K562 (cell line): ENCODE results near the gene UBAC2. TPM values are rescaled to one million over a fixed set of nuclear protein-coding genes. Genes with fewer than 3 reads are reported as not detected.

Experiments
- EHMT2 ChIP-seq: fragments of 450-650 bp; IDR thresholded peaks from 2 replicates; pipeline ENCODE4 v1.6.1; 2018; ENCODE audit warnings: antibody characterized with exemption
- FOXJ2 ChIP-seq: fragments of 200-800 bp; sonication (Bioruptor generic); IDR thresholded peaks from 2 replicates; pipeline ENCODE4 v1.6.1; 2016; ENCODE audit warnings: missing genetic modification characterization, missing compliant biosample characterization
- HINFP ChIP-seq: fragments of 450-650 bp; conservative IDR thresholded peaks from 2 replicates; pipeline ENCODE4 v1.6.1; 2016; ENCODE audit warnings: missing genetic modification characterization, low read depth, mild to moderate bottlenecking, control low read depth, missing compliant biosample characterization
- IFI16 ChIP-seq: fragments of 250-450 bp; sonication (Bioruptor Pico); IDR thresholded peaks from 2 replicates; pipeline ENCODE4 v2.1.2; 2022; ENCODE audit warnings: mild to moderate bottlenecking, inconsistent platforms
- KDM1A ChIP-seq, 2 experiments: fragments of 450-650 bp; IDR thresholded peaks; 2 replicates each; pipeline ENCODE4 v1.6.1; 2016; ENCODE audit warnings: mild to moderate bottlenecking in 2 of 2
- NRF1 ChIP-seq, 2 experiments: fragments of 450-650 bp; IDR thresholded peaks in 1 of 2; conservative IDR thresholded peaks in 1 of 2; 2 replicates each; pipeline ENCODE4 v1.6.1; 2014; ENCODE audit warnings: mild to moderate bottlenecking in 2 of 2
- RAD51 ChIP-seq: fragments of 450-650 bp; IDR thresholded peaks from 2 replicates; pipeline ENCODE4 v1.7.1; 2016; ENCODE audit warnings: low read depth, mild to moderate bottlenecking, borderline replicate concordance
- RUNX1 ChIP-seq: sonication (generic); IDR thresholded peaks from 2 replicates; pipeline ENCODE4 v1.6.1; 2016; ENCODE audit warnings: antibody characterized with exemption, low read depth
- SIN3A ChIP-seq, 2 experiments: fragments of 150-350 bp in 1 of 2; IDR thresholded peaks; 2 replicates each; pipeline ENCODE4 v1.6.1; 2011 to 2016; ENCODE audit warnings: borderline replicate concordance in 2 of 2, low read depth in 2 of 2, low read length in 2 of 2, mild to moderate bottlenecking in 2 of 2, moderate library complexity in 2 of 2; ENCODE audit not compliant: control insufficient read depth in 1 of 2
- SNAPC5 ChIP-seq: fragments of 250-450 bp; sonication (Bioruptor Pico); IDR thresholded peaks from 2 replicates; pipeline ENCODE4 v1.8.0; 2021; ENCODE audit warnings: moderate library complexity, mild to moderate bottlenecking, inconsistent platforms
- THRB ChIP-seq: fragments of 450-650 bp; formaldehyde crosslinking; conservative IDR thresholded peaks from 2 replicates; pipeline ENCODE4 v1.4.0; 2022; ENCODE audit warnings: mild to moderate bottlenecking, missing genetic modification characterization
- polyA plus RNA-seq, 8 experiments: library from polyadenylated mRNA; depleted of rRNA in 4 of 8; stranded (reverse) in 5 of 8; unstranded in 3 of 8; fragments of >200 nt; fragmentation: Nextera tagmentation in 2 of 8; fragmentation: Illumina TruSeq in 1 of 8; extraction: Ambion mirVana in 2 of 8; extraction: Trizol in 1 of 8; gene quantifications; 2 replicates each; pipeline versions ENCODE4 v1.2.1 to v1.2.3, GENCODE V29; 2011 to 2014; ENCODE audit warnings: inconsistent platforms in 1 of 8, missing spikeins in 1 of 8
- total RNA-seq, 7 experiments: library from RNA; depleted of rRNA in 6 of 7; stranded (reverse); fragments of >200 nt in 6 of 7; fragmentation: Illumina TruSeq in 2 of 7; extraction: Trizol in 2 of 7; gene quantifications; 2 replicates each; pipeline versions ENCODE4 v1.2.1 to v1.2.3, GENCODE V29; 2011 to 2021; ENCODE audit warnings: low replicate concordance in 1 of 7
- TF ChIP-seq, protein P1 (sequence below): sonication (generic); formaldehyde crosslinking; IDR thresholded peaks from 2 replicates; pipeline ENCODE4 v1.8.1; 2023; ENCODE audit warnings: missing genetic modification reagents, mild to moderate bottlenecking, borderline replicate concordance
- TF ChIP-seq, protein P2 (sequence below): fragments of 250-450 bp; sonication (Bioruptor Pico); IDR thresholded peaks from 2 replicates; pipeline ENCODE4 v1.5.0; 2020; ENCODE audit warnings: mild to moderate bottlenecking, borderline replicate concordance

Gene UBAC2
- total and polyA plus RNA-seq, 9 of the 15 experiments (the other 6 are each of a cell fraction or from before 2014, with no cell fraction given), result 6.0 to 84.1 (median 32.3) TPM

GRCh38 chr13:99357131-99357596 is 156.5 kb downstream of the UBAC2 start (continued):
- TF ChIP-seq THRB (no peak), RAD51 (peak; percentile 69), EHMT2 (no peak), NRF1 (conservative IDR thresholded peaks at IDR 0.05 in 1 of 2, IDR thresholded peaks at IDR 0.05 in 1 of 2) (no peak; a peak in 1 of 4 replicates), SNAPC5 (CRISPR knock-in tag) (no peak), KDM1A (IDR thresholded peaks at IDR 0.05) (peak in 1 of 2 experiments; percentile 43; a peak in 1 of 4 replicates), IFI16 (CRISPR knock-in tag) (no peak), SIN3A (IDR thresholded peaks at IDR 0.05; ENCODE audit: borderline replicate concordance in 2 of 2, control insufficient read depth in 1 of 2, low read depth in 2 of 2, low read length in 2 of 2) (no peak), HINFP (tag) (no peak), FOXJ2 (tag) (no peak), RUNX1 (no peak)
- TF ChIP-seq, protein P1, sequence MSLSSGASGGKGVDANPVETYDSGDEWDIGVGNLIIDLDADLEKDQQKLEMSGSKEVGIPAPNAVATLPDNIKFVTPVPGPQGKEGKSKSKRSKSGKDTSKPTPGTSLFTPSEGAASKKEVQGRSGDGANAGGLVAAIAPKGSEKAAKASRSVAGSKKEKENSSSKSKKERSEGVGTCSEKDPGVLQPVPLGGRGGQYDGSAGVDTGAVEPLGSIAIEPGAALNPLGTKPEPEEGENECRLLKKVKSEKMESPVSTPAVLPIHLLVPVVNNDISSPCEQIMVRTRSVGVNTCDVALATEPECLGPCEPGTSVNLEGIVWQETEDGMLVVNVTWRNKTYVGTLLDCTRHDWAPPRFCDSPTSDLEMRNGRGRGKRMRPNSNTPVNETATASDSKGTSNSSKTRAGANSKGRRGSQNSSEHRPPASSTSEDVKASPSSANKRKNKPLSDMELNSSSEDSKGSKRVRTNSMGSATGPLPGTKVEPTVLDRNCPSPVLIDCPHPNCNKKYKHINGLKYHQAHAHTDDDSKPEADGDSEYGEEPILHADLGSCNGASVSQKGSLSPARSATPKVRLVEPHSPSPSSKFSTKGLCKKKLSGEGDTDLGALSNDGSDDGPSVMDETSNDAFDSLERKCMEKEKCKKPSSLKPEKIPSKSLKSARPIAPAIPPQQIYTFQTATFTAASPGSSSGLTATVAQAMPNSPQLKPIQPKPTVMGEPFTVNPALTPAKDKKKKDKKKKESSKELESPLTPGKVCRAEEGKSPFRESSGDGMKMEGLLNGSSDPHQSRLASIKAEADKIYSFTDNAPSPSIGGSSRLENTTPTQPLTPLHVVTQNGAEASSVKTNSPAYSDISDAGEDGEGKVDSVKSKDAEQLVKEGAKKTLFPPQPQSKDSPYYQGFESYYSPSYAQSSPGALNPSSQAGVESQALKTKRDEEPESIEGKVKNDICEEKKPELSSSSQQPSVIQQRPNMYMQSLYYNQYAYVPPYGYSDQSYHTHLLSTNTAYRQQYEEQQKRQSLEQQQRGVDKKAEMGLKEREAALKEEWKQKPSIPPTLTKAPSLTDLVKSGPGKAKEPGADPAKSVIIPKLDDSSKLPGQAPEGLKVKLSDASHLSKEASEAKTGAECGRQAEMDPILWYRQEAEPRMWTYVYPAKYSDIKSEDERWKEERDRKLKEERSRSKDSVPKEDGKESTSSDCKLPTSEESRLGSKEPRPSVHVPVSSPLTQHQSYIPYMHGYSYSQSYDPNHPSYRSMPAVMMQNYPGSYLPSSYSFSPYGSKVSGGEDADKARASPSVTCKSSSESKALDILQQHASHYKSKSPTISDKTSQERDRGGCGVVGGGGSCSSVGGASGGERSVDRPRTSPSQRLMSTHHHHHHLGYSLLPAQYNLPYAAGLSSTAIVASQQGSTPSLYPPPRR (CRISPR knock-in tag), result no peak
- TF ChIP-seq, protein P2, sequence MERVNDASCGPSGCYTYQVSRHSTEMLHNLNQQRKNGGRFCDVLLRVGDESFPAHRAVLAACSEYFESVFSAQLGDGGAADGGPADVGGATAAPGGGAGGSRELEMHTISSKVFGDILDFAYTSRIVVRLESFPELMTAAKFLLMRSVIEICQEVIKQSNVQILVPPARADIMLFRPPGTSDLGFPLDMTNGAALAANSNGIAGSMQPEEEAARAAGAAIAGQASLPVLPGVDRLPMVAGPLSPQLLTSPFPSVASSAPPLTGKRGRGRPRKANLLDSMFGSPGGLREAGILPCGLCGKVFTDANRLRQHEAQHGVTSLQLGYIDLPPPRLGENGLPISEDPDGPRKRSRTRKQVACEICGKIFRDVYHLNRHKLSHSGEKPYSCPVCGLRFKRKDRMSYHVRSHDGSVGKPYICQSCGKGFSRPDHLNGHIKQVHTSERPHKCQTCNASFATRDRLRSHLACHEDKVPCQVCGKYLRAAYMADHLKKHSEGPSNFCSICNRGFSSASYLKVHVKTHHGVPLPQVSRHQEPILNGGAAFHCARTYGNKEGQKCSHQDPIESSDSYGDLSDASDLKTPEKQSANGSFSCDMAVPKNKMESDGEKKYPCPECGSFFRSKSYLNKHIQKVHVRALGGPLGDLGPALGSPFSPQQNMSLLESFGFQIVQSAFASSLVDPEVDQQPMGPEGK (CRISPR knock-in tag), result no peak
